HAP-1 (cell line): ENCODE data around the gene LHX1.

Experiments
- DNase-seq, 2 experiments: peaks; one replicate each; pipeline ENCODE4 v3.0.0-alpha.2; 2016 to 2020; ENCODE audit warnings: low spot score in 2 of 2
- H3K27me3 ChIP-seq: fragments of 250-450 bp; sonication (Bioruptor Pico); 2 replicates; pipeline ENCODE4 v1.5.1; 2020; ENCODE audit warnings: low read depth, mild to moderate bottlenecking, moderate library complexity
- H3K36me3 ChIP-seq: fragments of 250-450 bp; sonication (Bioruptor Pico); replicated peaks from 2 replicates; pipeline ENCODE4 v1.5.1; 2020; ENCODE audit warnings: mild to moderate bottlenecking
- H3K4me1 ChIP-seq: fragments of 250-450 bp; sonication (Bioruptor Pico); 2 replicates; pipeline ENCODE4 v1.5.1; 2020; ENCODE audit warnings: mild to moderate bottlenecking
- H3K4me3 ChIP-seq: fragments of 250-450 bp; sonication (Bioruptor Pico); 2 replicates; pipeline ENCODE4 v1.5.1; 2020; ENCODE audit warnings: mild to moderate bottlenecking, moderate library complexity
- H3K9me3 ChIP-seq: fragments of 250-450 bp; sonication (Bioruptor Pico); 2 replicates; pipeline ENCODE4 v1.5.1; 2020; ENCODE audit warnings: mild to moderate bottlenecking, moderate library complexity
- in situ Hi-C: fragments of 300-500 bp; cut with MboI; formaldehyde crosslinking; loops from 3 replicates; pipeline ENCODE4 v1.14.3; 2020; ENCODE audit warnings: low sequenced_read_pairs, inconsistent platforms, mixed read lengths

LHX1 gene

DNA sequence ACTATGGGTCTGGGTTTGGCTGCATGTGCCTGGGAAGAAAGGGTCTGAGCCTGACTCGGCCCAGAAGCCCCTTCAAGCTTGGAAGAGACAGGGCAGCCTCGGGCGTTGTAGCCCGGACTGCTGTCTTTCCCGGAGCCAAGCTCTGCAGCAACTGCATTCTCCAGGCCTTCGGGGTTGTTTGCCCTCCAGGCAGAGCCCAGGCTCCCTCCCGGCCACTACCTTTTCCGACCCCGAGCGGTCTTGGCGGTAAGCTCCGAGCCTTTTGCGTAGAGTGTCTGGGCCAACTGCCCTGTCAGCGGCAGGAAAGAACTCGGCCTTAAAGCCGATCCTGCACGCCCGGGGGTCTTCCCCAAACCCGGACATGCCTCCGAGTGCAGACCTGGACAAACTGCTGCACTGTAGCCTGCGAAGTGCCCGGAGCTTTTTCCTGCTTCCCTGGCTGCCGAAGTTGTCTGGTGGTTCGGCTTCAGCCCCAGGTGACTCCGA lies 1.3 kb downstream of the LHX1 start:
- peaks cover 17% of the 10 kb centered on the region for H3K36me3 ChIP-seq
- H3K4me3 ChIP-seq, result peak overlapping the region; percentile 54
- in situ Hi-C loops, result no loop called here
- no peaks in the 10 kb centered on the region for H3K9me3 ChIP-seq
- no peaks in the 10 kb centered on the region; the same call in none of the 2 replicates for H3K4me1 ChIP-seq
- H3K27me3 ChIP-seq, result no peaks in the 10 kb centered on the region
- peak in 1 of 2 experiments; percentile 56 for DNase-seq

DNA sequence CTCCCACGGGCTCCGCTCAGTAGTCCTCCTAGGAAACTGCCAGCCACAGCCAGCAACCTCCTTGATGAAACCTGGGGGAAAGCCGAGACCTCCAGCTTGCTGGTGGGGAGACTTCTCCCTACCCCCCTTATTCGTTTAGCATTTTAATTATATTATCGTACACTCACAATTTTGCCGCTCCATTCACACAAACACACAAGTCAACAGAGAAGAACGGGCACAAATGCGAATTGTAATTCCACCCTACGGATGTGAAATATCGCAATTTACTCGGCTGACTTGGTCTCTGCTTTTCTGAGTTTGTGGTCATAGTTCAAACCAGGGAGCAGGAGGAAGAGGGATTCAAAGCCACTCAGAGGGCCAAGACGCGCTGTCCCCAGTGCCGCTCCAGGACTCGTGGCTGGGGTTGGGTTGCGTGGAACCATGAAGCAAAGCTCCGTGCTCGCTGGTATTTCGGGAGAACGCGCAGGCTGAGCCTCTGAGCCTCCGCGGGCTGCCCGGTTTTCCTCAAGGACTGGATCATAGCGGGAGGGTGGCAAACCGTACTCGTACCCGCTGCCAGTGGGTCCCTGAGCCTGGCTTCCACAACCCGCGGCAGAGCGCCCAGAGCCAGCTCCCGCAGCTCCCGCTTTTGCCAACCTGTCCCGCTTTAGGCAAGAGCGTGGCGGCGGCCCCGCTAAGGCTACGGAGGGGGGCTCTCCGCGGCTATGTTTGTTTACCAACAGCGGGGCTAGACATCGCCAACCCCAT lies 2.0 kb downstream of the LHX1 start:
- no peaks in the 10 kb centered on the region for H3K27me3 ChIP-seq
- in situ Hi-C loops, result no loop called here
- no peaks in the 10 kb centered on the region; the same call in none of the 2 replicates for H3K4me1 ChIP-seq
- H3K9me3 ChIP-seq, result no peaks in the 10 kb centered on the region
- H3K36me3 ChIP-seq, result peaks cover 17% of the 10 kb centered on the region
- H3K4me3 ChIP-seq, result peak overlapping the region; percentile 54
- peak in 1 of 2 experiments; percentile 43 for DNase-seq

DNA sequence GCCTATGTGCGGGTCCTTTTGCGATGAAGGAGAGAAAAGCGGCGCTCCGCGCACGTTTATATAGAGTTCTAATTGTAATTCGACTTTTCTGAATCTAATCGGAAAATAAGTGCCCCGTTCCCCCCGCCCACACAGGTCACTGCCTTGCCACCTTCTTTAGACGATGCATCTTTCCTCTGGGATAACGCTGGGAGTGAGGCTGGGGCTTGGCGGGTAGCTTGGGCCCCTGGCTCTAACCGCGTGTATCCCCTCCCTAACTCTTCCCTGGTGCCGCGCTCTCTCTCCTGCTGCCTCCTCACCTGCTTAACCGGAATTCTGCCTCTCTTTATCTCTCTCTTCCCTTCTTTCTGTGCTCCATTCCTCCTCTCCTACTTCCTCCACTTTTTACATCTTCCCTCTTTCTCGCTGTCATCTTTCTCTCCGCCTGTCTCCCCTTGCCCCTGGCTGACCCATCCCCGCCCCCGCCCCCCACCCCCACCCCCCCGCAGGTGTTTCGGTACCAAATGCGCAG lies 2.6 kb downstream of the LHX1 start:
- Histone ChIP-seq H3K36me3 (peaks cover 17% of the 10 kb centered on the region), H3K9me3 (no peaks in the 10 kb centered on the region), H3K4me1 (no peaks in the 10 kb centered on the region; the same call in 1 of the 2 replicates), H3K27me3 (no peaks in the 10 kb centered on the region), H3K4me3 (peak overlapping the region; percentile 54)
- in situ Hi-C loops, result no loop called here
- DNase-seq, result no peak

DNA sequence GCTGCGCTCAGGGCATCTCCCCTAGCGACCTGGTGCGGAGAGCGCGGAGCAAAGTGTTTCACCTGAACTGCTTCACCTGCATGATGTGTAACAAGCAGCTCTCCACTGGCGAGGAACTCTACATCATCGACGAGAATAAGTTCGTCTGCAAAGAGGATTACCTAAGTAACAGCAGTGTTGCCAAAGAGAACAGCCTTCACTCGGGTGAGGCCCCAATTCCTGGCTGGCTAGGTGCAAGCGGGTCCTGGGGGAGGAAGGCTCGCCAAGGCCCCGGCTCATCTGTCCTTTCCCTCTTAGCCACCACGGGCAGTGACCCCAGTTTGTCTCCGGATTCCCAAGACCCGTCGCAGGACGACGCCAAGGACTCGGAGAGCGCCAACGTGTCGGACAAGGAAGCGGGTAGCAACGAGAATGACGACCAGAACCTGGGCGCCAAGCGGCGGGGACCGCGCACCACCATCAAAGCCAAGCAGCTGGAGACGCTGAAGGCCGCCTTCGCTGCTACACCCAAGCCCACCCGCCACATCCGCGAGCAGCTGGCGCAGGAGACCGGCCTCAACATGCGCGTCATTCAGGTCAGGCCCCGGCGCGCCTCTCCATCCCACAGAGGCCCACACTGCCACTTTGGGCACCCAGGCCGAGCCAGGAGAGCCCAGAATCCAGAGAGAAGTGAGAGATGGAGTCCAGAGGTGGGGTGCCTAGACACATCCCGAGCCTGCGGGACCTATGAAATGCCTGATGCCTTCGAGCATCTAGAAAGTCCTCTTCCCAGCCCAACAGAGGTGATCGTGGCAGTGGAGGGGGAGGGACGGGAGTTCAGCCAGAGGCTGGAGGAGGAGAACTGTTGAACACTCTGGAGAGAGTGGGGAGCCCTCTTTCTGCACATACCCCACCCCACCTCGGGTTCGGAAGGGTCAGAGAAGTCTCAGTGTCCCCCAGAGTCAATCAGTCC lies 3.3 kb downstream of the LHX1 start:
- Histone ChIP-seq H3K27me3 (no peaks in the 10 kb centered on the region), H3K4me3 (no peak overlapping the region), H3K4me1 (no peaks in the 10 kb centered on the region; the same call in 1 of the 2 replicates), H3K9me3 (no peaks in the 10 kb centered on the region), H3K36me3 (peaks cover 17% of the 10 kb centered on the region)
- no peak for DNase-seq
- in situ Hi-C loops, result no loop called here

DNA sequence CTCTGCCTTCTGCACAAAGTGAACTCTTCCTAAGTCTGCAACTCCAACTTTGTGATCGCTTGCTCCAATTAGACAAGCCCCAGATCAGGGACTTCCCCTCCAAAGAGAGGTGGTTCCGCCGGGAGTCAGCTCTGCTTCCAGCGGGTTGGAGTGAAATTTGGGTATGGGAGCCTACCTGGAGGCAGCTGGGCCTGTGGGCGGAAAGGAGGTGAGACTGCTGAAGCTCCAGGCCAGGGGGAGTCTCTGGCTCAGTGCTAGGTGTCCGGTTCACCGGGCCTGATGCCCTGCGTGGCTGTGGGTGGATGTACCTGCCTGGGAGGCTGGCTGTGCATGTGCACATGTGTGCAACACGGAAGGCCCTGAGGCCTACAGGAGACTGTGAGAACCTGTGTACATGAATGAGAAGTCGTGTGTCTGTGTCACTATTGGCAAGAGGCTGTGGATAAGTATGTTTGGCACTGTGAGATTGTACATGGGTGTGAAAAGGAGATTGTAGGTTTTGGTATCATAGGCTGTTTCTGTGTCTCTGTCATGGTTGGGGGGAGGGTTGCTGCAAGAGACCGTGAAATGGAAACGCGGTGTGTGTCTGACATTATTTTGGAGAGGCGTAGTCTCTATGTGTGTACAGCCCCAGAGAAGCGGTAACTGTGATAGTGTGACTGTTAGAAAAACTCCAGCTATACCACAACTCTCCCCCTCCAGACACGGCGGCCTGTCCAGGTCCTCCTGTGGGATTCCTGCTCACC lies 4.2 kb downstream of the LHX1 start:
- no peaks in the 10 kb centered on the region; the same call in 1 of the 2 replicates for H3K4me1 ChIP-seq
- in situ Hi-C loops, result no loop called here
- DNase-seq, result no peak

DNA sequence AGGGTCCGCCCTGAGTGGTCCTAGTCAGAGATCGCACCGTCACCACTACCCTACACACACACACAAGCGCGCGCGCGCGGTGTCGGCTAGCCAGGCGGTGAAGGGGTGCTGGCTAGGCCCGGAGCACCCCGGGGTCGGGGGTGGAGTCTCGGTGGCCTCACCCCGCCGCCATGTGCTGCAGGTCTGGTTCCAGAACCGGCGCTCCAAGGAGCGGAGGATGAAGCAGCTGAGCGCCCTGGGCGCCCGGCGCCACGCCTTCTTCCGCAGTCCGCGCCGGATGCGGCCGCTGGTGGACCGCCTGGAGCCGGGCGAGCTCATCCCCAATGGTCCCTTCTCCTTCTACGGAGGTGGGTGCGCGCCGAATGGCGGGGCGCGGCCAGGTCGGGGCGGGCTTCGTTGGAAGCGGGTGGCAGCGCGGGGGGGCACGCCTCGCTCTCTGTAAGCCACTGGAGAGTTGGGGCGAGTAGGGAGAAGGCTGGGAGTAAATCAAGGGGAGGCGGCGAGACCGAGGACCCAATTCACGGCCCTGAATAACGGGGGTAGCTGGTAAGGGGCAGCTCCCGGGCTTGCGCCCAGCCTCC lies 4.8 kb downstream of the LHX1 start:
- in situ Hi-C loops, result no loop called here
- Histone ChIP-seq H3K4me3 (no peak overlapping the region), H3K4me1 (no peaks in the 10 kb centered on the region; the same call in 1 of the 2 replicates), H3K27me3 (no peaks in the 10 kb centered on the region), H3K36me3 (peaks cover 17% of the 10 kb centered on the region), H3K9me3 (no peaks in the 10 kb centered on the region)
- DNase-seq, result no peak

More for the DNA sequence above, 4.2 kb downstream of the LHX1 start:
- Histone ChIP-seq H3K36me3 (peaks cover 17% of the 10 kb centered on the region), H3K27me3 (no peaks in the 10 kb centered on the region), H3K4me3 (no peak overlapping the region), H3K9me3 (no peaks in the 10 kb centered on the region)

DNA sequence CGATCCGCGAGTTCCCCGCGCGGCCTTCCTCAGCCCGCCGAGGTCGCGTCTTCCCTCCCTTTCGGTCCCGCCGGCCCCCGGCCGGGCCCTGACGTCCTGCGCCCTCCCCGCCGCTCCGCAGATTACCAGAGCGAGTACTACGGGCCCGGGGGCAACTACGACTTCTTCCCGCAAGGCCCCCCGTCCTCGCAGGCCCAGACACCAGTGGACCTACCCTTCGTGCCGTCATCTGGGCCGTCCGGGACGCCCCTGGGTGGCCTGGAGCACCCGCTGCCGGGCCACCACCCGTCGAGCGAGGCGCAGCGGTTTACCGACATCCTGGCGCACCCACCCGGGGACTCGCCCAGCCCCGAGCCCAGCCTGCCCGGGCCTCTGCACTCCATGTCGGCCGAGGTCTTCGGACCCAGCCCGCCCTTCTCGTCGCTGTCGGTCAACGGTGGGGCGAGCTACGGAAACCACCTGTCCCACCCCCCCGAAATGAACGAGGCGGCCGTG lies 5.4 kb downstream of the LHX1 start:
- no peaks in the 10 kb centered on the region; the same call in 1 of the 2 replicates for H3K4me1 ChIP-seq
- H3K27me3 ChIP-seq, result no peaks in the 10 kb centered on the region
- no peaks in the 10 kb centered on the region for H3K9me3 ChIP-seq
- in situ Hi-C loops, result no loop called here
- peaks cover 17% of the 10 kb centered on the region for H3K36me3 ChIP-seq
- DNase-seq, result no peak
- no peak overlapping the region for H3K4me3 ChIP-seq

DNA sequence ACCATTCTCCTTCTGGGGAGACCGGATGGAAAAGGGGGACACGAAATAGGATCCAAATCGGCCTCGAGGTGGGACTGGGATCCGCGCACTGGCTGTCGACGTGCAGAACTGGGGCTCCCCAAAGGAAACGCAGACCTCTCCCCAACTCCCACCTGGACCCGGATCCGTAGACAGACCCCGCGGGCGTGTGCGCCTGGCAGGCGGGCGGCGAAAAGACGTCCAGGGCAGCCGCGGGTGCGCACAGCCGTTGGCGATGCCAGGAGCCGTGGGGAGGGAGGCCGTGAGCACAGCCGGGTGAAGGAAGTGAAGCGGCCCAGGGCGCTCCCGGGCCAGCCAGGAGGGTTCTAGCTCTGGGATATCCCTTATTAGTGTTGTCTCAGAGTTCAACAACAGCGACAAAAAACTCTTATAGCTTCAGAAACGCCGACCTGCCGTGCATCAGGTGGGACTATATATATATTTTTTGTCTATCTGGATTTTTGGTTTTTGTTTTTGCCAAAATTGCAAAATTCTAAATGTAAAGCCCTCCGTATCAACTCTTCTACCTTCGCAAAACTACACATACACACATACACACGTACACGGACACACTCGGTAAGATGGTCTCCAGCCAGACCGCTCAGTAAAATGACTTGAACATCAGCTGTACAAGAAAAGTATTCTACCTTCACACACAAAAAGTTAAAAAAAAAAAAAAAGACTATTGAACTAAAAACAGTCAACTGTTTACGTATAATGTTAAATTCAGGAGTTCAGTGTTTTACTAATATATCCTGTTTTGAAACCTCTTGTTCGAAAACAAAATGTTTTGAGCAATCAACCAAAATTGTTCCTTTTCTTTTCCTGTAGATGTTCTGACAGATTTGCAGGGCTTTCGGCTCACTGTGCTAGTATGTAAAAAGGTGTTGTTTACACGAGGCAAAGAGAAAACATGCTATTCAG lies 6.2 kb downstream of the LHX1 start:
- no peak overlapping the region for H3K4me3 ChIP-seq
- H3K27me3 ChIP-seq, result no peaks in the 10 kb centered on the region
- H3K36me3 ChIP-seq, result peaks cover 17% of the 10 kb centered on the region
- no peak for DNase-seq
- peaks cover 4% of the 10 kb centered on the region for H3K4me1 ChIP-seq
- no peaks in the 10 kb centered on the region for H3K9me3 ChIP-seq
- in situ Hi-C loops, result no loop called here

DNA sequence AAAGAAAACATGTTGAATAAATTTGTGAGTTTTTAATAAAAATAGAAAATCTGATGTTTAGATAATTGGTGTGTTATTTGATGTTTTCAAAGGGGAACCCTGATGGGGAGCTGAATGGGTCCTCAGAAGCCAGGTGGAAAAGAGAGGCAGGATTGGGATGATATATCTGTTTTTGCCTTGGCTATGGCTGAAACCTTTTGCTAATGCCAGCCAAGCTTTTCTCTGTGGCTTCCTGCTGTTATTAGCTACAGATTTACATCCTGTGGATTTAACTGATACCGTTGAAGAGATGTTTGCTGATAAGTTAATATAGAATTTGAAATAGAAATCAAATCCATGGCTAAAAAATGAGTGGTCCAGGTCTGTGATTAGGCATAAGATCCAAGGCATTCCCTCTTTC lies 7.3 kb downstream of the LHX1 start:
- no peak for DNase-seq
- in situ Hi-C loops, result no loop called here
- Histone ChIP-seq H3K36me3 (peaks cover 17% of the 10 kb centered on the region), H3K27me3 (no peaks in the 10 kb centered on the region), H3K4me1 (peaks cover 4% of the 10 kb centered on the region), H3K9me3 (no peaks in the 10 kb centered on the region), H3K4me3 (no peak overlapping the region)

DNA sequence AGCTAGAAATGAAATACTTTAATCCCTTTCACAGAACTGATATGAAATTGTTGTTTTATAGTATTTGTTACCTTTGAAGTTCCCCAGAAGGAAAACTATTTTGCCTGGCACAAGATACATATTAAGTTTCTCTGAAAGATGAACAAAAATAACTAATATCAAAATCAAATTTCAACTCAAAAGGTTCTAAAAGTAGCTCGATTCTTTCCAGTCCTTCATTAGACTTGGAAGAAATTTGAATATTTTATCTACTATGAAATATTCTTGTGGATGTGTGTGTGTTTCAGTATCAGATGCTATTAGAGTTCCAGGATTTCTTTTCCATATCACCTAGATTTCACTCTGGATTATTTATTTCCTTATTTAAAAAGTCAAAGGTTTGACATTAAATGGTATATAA lies 7.9 kb downstream of the LHX1 start:
- no peaks in the 10 kb centered on the region for H3K9me3 ChIP-seq
- in situ Hi-C loops, result no loop called here
- no peak overlapping the region for H3K4me3 ChIP-seq
- H3K36me3 ChIP-seq, result peaks cover 17% of the 10 kb centered on the region
- no peaks in the 10 kb centered on the region for H3K27me3 ChIP-seq
- peaks cover 7% of the 10 kb centered on the region for H3K4me1 ChIP-seq
- no peak for DNase-seq

DNA sequence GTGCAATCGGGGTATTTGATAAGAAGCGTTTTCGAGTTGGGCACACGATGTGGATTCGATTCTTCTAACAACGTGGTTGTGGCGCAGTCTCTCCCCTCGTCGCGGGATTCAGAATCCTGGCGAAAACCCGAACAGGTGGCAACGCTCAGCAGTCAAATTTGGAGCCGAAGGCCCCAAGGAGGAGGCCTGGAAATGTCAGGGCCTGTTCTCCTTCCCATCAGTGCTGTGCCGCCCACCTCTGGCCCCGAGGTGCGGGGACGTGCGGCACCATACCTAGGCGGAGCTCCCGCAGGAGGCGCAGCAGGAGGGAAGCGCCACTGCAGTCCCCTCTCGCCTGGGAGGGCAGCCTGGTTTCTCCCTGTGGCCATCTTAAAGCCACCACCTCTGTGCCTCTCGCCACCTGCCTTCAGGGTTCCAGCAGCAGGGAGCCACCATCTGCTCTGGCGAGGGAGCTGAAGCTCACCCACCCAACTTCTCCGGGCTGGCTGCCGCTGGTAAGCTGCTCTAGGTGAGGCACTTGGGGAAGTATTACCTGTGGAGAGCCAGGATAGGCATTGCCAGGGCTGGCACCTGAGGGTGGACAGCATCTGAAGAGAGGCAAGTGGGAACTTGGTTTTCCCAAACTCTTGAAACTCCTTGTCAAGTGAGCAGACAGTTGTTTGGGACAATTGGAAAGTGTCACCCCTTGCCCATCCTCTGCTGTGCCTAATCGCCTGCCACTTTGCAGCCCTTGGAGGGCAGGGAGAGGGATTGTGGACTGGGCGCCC lies 8.9 kb downstream of the LHX1 start:
- Histone ChIP-seq H3K27me3 (no peaks in the 10 kb centered on the region), H3K36me3 (peaks cover 16% of the 10 kb centered on the region), H3K4me3 (no peak overlapping the region), H3K9me3 (no peaks in the 10 kb centered on the region), H3K4me1 (peaks cover 15% of the 10 kb centered on the region)
- DNase-seq, result no peak
- in situ Hi-C loops, result no loop called here
